ENCODE measurements around the gene MORC3.

Gene MORC3

GRCh38 chr21:36350282-36350910, 30.4 kb downstream of the MORC3 start:
- no peak for TF ChIP-seq CTCF (conservative IDR thresholded peaks at IDR 0.05; ENCODE audit: low read length)
- H3K4me3 ChIP-seq (ENCODE audit: low read length), result no peak overlapping the region
- peak; percentile 63 for DNase-seq (ENCODE audit: low read depth)

- H3K4me3 ChIP-seq (ENCODE audit: low read length), result no peak overlapping the region
- DNase-seq (ENCODE audit: low read depth), result no peak
- TF ChIP-seq CTCF (conservative IDR thresholded peaks at IDR 0.05; ENCODE audit: low read length), result no peak
Observed at GRCh38 chr21:36354918-36355680, 35.1 kb downstream of the MORC3 start.

- no peak overlapping the region for H3K4me3 ChIP-seq (ENCODE audit: low read length)
- DNase-seq (ENCODE audit: low read depth), result no peak
- no peak for TF ChIP-seq CTCF (conservative IDR thresholded peaks at IDR 0.05; ENCODE audit: low read length)
Observed at GRCh38 chr21:36355868-36356267, 35.9 kb downstream of the MORC3 start.

GRCh38 chr21:36359185-36359584, 39.2 kb downstream of the MORC3 start:
- TF ChIP-seq CTCF (conservative IDR thresholded peaks at IDR 0.05; ENCODE audit: low read length), result no peak
- no peak overlapping the region for H3K4me3 ChIP-seq (ENCODE audit: low read length)
- DNase-seq (ENCODE audit: low read depth), result no peak

GRCh38 chr21:36369064-36369685, 49.2 kb downstream of the MORC3 start:
- DNase-seq (ENCODE audit: low read depth), result no peak
- no peak for TF ChIP-seq CTCF (conservative IDR thresholded peaks at IDR 0.05; ENCODE audit: low read length)
- no peak overlapping the region for H3K4me3 ChIP-seq (ENCODE audit: low read length)

- H3K4me3 ChIP-seq (ENCODE audit: low read length), result no peak overlapping the region
- TF ChIP-seq CTCF (conservative IDR thresholded peaks at IDR 0.05; ENCODE audit: low read length), result no peak
- no peak for DNase-seq (ENCODE audit: low read depth)
Observed at GRCh38 chr21:36375994-36376393, 56.0 kb downstream of the MORC3 start.

Data from AG10803 (cell line).